AG04449 (cell line): ENCODE results near the gene CACNA1I.
"Not testable (repeated sequence)": the region's sequence is repeated elsewhere in the genome, so short reads cannot be mapped to it uniquely, and the experiment has no call there.

ENCODE experiments used
- CTCF ChIA-PET: fragments of 350-600 bp; formaldehyde crosslinking; extraction: SDS; loops from one replicate; lab custom pipeline; 2021; ENCODE audit warnings: antibody characterized with exemption; lab: Yijun Ruan, JAX
- POLR2A ChIA-PET: fragments of 400-600, 350-600 bp; formaldehyde crosslinking; extraction: SDS; loops from one replicate; lab custom pipeline; 2020; ENCODE audit warnings: antibody characterized with exemption, inconsistent platforms; lab: Yijun Ruan, JAX
- DNase-seq: peaks from one replicate; pipeline ENCODE4 v3.0.0-alpha.2; 2010; ENCODE audit warnings: low read depth, low spot score
- H3K4me3 ChIP-seq: 2 replicates; pipeline ENCODE4 v1.5.1; 2011; ENCODE audit warnings: low read depth, mild to moderate bottlenecking, control low read depth, low read length
- TF ChIP-seq, protein P1 (sequence below): IDR thresholded peaks from one replicate; pipeline ENCODE4 v1.5.1; 2011; ENCODE audit warnings: mild to moderate bottlenecking, moderate library complexity, low read length, control low read depth, inconsistent platforms; ENCODE audit not compliant: insufficient read depth; ENCODE audit errors: missing control alignments

The CACNA1I gene

DNA sequence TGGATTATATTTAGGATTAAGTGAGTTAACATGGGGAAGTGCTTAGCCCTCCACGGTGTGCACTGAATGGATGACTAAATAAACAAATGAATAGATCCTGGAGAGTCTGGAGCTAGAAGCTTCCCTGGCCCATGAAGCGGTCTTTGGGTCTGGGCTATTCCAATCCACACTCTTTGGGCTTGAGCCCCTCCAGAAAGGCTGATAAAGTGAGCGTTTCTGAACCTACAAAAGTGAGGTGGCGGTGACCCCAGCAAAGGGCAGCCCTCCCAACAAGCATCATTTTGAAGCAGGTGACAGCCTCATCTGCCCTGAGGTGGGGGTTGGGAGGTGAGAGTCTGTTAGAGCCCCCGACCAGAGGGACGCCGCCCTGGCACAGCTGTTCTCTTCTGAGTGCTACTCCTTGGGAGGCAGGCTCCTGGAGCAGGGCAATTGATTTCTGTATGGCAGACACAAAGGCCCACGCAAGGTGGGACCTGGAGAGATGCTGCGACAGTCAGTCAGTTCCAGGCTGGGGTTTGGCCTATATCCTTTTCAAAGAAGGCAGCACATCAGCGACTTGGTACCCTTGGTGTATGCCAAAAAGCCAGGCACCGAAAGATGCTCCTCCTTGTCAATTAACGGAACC lies 157.8 kb downstream of the CACNA1I start:
- DNase-seq = no peak
- CTCF ChIA-PET = no interaction called here
- POLR2A ChIA-PET = no interaction called here
- H3K4me3 ChIP-seq = no peak overlapping the region
- TF ChIP-seq, protein P1, sequence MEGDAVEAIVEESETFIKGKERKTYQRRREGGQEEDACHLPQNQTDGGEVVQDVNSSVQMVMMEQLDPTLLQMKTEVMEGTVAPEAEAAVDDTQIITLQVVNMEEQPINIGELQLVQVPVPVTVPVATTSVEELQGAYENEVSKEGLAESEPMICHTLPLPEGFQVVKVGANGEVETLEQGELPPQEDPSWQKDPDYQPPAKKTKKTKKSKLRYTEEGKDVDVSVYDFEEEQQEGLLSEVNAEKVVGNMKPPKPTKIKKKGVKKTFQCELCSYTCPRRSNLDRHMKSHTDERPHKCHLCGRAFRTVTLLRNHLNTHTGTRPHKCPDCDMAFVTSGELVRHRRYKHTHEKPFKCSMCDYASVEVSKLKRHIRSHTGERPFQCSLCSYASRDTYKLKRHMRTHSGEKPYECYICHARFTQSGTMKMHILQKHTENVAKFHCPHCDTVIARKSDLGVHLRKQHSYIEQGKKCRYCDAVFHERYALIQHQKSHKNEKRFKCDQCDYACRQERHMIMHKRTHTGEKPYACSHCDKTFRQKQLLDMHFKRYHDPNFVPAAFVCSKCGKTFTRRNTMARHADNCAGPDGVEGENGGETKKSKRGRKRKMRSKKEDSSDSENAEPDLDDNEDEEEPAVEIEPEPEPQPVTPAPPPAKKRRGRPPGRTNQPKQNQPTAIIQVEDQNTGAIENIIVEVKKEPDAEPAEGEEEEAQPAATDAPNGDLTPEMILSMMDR = no peak

DNA sequence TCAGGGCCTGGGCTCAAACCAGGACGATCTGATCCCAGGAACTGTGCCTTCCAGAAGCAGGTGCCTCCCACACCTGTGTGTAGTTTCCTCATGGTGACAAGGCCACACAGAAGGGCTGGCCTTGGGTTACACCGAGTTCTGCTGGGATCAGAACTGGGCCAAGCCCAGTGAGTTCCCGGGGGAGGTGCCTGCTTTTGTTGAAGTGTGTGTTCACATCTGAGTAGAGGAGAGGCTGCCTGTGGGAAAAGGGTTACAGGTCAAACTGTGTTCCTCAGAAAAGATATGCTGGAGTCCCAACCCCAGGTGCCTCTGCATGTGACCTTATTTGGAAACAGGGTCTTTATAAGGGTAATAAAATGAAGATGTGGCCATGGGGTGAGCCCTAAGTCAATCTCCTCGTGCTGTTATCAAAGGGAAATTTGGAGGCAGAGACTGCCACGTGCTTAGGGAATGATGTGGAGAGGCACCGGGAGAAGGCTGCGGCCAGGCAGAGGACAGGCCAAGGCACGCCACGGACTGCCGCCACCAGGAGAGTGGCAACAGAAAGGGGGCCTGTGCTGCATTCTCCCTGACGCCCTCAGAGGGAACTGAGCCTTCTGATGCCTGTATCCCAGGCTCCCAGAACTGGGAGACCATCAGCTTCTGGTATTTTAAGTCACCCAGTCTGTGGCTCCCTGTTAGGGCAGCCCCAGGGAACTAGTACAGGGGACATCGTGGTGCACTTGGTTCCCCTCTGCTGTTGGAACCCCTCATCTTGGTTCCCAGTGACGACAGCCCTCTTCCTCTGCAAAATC lies 158.8 kb downstream of the CACNA1I start:
- H3K4me3 ChIP-seq = no peak overlapping the region
- TF ChIP-seq, protein P1 = no peak
- POLR2A ChIA-PET = no interaction called here
- no peak for DNase-seq
- CTCF ChIA-PET = no interaction called here

DNA sequence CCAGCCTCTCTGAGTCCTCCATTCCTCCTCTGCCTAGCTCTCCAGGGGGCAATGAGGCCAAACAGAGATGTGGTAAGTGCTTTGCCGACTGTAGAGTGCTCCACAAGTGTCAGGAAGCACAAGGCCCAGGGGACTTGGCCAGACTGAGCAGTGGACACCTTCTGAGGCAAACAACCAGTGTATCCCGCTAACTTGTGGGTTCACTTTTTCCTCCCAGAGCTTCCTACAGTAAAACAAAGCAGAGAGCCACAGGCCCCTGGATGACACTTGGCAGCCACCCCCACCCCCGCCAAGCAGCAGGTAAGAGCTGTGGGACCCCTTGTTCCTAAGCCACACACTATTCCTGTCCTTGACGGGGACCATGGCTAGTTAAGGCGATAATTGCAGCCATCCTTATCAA lies 160.9 kb downstream of the CACNA1I start:
- TF ChIP-seq, protein P1 = no peak
- H3K4me3 ChIP-seq = no peak overlapping the region
- ChIA-PET CTCF (interaction anchor here (0.6 kb wide), 1 partner anchor 206 kb away, joined by 3 read pairs; no protein-coding TSS in a partner anchor), POLR2A (no interaction called here)
- DNase-seq = no peak

DNA sequence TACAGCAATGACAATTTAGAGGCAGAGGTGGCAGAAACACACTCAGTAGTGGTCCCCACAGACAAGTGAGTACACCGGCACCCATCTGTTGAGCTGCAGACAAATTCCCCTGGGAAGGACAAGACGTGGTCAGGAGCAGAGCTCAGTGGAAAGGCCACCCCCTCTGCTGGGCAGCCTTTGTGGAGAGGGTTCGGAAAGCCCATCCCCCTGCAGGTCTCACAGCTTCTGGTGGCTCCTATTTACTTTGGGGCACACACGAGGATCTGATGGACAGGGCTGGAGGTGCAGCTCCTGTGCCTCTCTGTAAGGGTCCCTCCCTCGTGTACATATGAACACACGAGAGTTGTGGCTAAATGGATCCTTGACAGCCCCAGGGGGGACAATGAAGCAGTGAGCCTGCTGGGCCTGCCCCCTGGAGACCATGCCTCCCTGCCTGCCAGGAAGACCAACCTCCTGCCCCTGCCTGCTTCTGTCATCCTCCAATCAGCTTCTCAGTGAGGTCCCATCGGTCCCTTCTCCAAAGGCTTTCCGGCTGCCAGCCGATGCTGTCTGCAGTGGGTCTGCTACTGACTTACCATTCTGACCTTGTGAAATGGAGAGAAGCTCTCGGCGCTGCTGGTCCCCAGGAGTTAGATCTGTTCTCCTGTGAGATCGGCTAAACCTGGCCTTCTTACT lies 161.5 kb downstream of the CACNA1I start:
- H3K4me3 ChIP-seq = no peak overlapping the region
- no peak for DNase-seq
- POLR2A ChIA-PET = no interaction called here
- TF ChIP-seq, protein P1 = no peak
- CTCF ChIA-PET = interaction anchor here (0.6 kb wide), 1 partner anchor 206 kb away, joined by 3 read pairs; no protein-coding TSS in a partner anchor

DNA sequence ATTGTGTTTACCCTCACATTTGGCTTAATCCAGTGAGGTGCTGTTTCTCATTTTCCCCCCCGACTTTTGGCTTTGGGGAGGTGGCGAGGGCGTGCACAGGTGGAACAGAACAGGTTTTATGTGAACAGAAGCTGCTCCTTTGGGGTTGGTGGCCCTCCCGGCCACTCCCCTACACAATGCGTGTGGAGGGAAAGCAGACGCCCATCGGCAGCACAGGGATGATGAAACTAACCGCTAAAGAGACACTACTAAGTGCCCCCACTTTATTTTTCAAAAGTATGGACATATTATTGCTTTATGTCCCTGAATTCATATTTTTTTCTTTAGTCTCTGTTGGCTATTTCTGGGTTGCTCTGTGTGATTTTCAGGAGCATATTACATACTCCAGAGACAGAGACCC lies 162.1 kb downstream of the CACNA1I start:
- CTCF ChIA-PET = no interaction called here
- TF ChIP-seq, protein P1 = no peak
- DNase-seq = no peak
- H3K4me3 ChIP-seq = no peak overlapping the region
- POLR2A ChIA-PET = no interaction called here

DNA sequence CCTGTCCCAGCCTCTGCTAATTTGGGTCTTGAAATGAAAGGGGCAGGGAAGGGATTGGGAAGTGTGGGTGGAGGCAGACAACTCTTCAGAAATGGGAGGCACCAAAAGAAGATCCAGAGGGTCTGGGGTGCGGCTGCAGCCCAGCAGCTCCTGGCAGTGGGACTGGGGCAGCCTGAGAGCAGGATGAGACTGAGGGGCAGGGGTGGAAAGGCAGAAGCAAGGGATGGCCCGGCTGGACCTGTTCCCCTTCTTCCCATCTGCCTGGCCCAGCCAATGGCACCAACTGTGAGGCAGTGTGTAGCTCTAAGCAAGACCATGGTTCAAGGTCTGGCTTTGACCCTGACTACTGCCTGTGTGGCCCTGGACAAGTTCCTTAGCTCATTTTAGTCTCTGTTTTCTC lies 162.6 kb downstream of the CACNA1I start:
- ChIA-PET CTCF (no interaction called here), POLR2A (no interaction called here)
- TF ChIP-seq, protein P1 = no peak
- no peak overlapping the region for H3K4me3 ChIP-seq
- DNase-seq = no peak

DNA sequence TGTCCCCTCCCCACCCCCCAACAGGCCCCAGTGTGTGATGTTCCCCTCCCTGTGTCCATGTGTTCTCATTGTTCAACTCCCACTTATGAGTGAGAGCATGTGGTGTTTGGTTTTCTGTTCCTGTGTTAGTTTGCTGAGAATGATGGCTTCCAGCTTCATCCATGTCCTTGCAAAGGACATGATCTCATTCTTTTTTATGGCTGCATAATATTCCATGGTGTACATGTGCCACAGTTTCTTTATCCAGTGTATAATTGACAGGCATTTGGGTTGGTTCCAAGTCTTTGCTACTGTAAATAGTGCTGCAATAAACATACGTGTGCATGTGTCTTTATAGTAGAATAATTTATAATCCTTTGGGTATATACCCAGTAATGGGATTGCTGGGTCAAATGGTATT lies 163.5 kb downstream of the CACNA1I start:
- DNase-seq, CTCF ChIA-PET, H3K4me3 ChIP-seq, POLR2A ChIA-PET: not testable (repeated sequence)
